Measurements from ENCODE around the gene ITGAV. TPM values are rescaled to one million over a fixed set of nuclear protein-coding genes. Genes with fewer than 3 reads are reported as not detected.

Gene ITGAV
- total RNA-seq, 1 experiment from 2014 or later, result 26.9 TPM

GRCh38 chr2:186691231-186691630 is 101.4 kb downstream of the ITGAV start:
- Histone ChIP-seq H2AFZ (ENCODE audit: low read length) (no peak overlapping the region), H3K4me1 (ENCODE audit: insufficient read depth, low read length) (peaks cover 3% of the 10 kb centered on the region), H2AK5ac (ENCODE audit: insufficient read length, low read length) (no peak overlapping the region), H2BK15ac (ENCODE audit: low read depth, low read length) (no peak overlapping the region), H3K23ac (ENCODE audit: insufficient read length, low read depth, low read length) (no peak overlapping the region), H3K9me3 (ENCODE audit: control insufficient read depth, low read depth, low read length) (peaks cover 8% of the 10 kb centered on the region), H4K8ac (replicated peaks; ENCODE audit: insufficient read length, low read depth, low read length) (no peak overlapping the region), H4K5ac (ENCODE audit: insufficient read length, low read depth, low read length) (no peak overlapping the region), H2BK120ac (ENCODE audit: low read depth, low read length, poor library complexity, severe bottlenecking) (no peak overlapping the region), H3K9ac (ENCODE audit: extremely low read depth, insufficient read length, low read length) (no peak overlapping the region), H2BK12ac (ENCODE audit: insufficient read length, low read depth, low read length) (no peak overlapping the region), H4K20me1 (ENCODE audit: control insufficient read depth, insufficient read depth, insufficient read length) (no peaks in the 10 kb centered on the region), H4K91ac (ENCODE audit: insufficient read length, low read depth, low read length) (no peak overlapping the region), H2BK5ac (ENCODE audit: insufficient read length, low read length) (no peak overlapping the region), H3K27ac (ENCODE audit: insufficient read length, low read depth, low read length) (no peak overlapping the region), H2BK20ac (ENCODE audit: low read depth, low read length, poor library complexity, severe bottlenecking) (no peak overlapping the region), H3K23me2 (ENCODE audit: insufficient read length, low read depth, low read length, poor library complexity, severe bottlenecking) (peaks cover 8% of the 10 kb centered on the region), H3K18ac (ENCODE audit: insufficient read length, low read depth, low read length) (no peak overlapping the region), H3K27me3 (ENCODE audit: insufficient read depth, low read length) (no peaks in the 10 kb centered on the region; the same call in 1 of the 2 replicates), H3T11ph (ENCODE audit: low read length) (no peak overlapping the region), H3K79me1 (ENCODE audit: insufficient read depth, low read depth, low read length, poor library complexity, severe bottlenecking) (peaks cover 4% of the 10 kb centered on the region), H3K79me2 (ENCODE audit: insufficient read depth, low read length) (no peaks in the 10 kb centered on the region), H3K4ac (ENCODE audit: low read depth, low read length) (no peak overlapping the region), H3K56ac (ENCODE audit: insufficient read length, low read depth, low read length) (no peak overlapping the region), H3K4me2 (ENCODE audit: insufficient read depth, insufficient read length, low read length) (no peak overlapping the region), H3K14ac (ENCODE audit: insufficient read depth, low read length) (no peak overlapping the region)
- Mint-ChIP-seq H3K27me3 (ENCODE audit: low read depth) (peaks cover 15% of the 10 kb centered on the region), H3K27ac (no peak overlapping the region), H3K4me1 (peaks cover 14 to 27% of the 10 kb centered on the region in 2 experiments; a peak in 3 of 4 replicates), H3K36me3 (ENCODE audit: insufficient read depth in 1 of 3, low read depth in 3 of 3) (peaks cover 3 to 8% (median 6%) of the 10 kb centered on the region in 3 experiments; a peak in 5 of 7 replicates), H3K4me3 (no peak overlapping the region), H3K9me3 (peaks cover 10 to 12% of the 10 kb centered on the region in 2 experiments; a peak in 4 of 5 replicates)
- no peak for DNase-seq
- TF ChIP-seq CTCF (conservative IDR thresholded peaks at IDR 0.05), result no peak
